Effector memory CD4-positive, alpha-beta T cell (primary cell): Measurements from ENCODE around the gene PRICKLE1.

Experiments used
- DNase-seq, 3 donors: peaks; one replicate each; pipeline ENCODE4 v3.0.0-alpha.2; 2020
- H3K27ac ChIP-seq: 2 replicates; pipeline ENCODE4 v1.7.0; 2013; ENCODE audit warnings: mild to moderate bottlenecking, low read length, moderate library complexity; ENCODE audit not compliant: insufficient read depth, poor library complexity, severe bottlenecking
- H3K27me3 ChIP-seq: replicated peaks from 2 replicates; pipeline ENCODE4 v1.7.0; 2013; ENCODE audit warnings: mild to moderate bottlenecking, low read length; ENCODE audit not compliant: insufficient read depth, control insufficient read depth, poor library complexity, severe bottlenecking
- H3K36me3 ChIP-seq: 2 replicates; pipeline ENCODE4 v1.7.0; 2013; ENCODE audit warnings: mild to moderate bottlenecking, low read length, moderate library complexity; ENCODE audit not compliant: control insufficient read depth, insufficient read depth
- H3K4me1 ChIP-seq: 2 replicates; pipeline ENCODE4 v1.7.0; 2013; ENCODE audit warnings: low read length, mild to moderate bottlenecking; ENCODE audit not compliant: control insufficient read depth, insufficient read depth, poor library complexity, severe bottlenecking
- H3K4me3 ChIP-seq: 2 replicates; pipeline ENCODE4 v1.7.0; 2013; ENCODE audit warnings: low read length, low read depth, mild to moderate bottlenecking; ENCODE audit not compliant: insufficient read depth, poor library complexity, severe bottlenecking
- H3K9me3 ChIP-seq: 2 replicates; pipeline ENCODE4 v1.7.0; 2013; ENCODE audit warnings: mild to moderate bottlenecking, low read length, moderate library complexity; ENCODE audit not compliant: control insufficient read depth

Gene PRICKLE1

GRCh38 chr12:42504049-42504448 is 85.5 kb downstream of the PRICKLE1 start:
- H3K4me1 ChIP-seq, result no peaks in the 10 kb centered on the region
- no peak overlapping the region for H3K4me3 ChIP-seq
- H3K27me3 ChIP-seq, result no peaks in the 10 kb centered on the region
- no peaks in the 10 kb centered on the region for H3K36me3 ChIP-seq
- H3K9me3 ChIP-seq, result no peaks in the 10 kb centered on the region
- DNase-seq, result no peak
- no peak overlapping the region for H3K27ac ChIP-seq

GRCh38 chr12:42502682-42503081 is 86.9 kb downstream of the PRICKLE1 start:
- Histone ChIP-seq H3K4me3 (no peak overlapping the region), H3K27ac (no peak overlapping the region), H3K9me3 (no peaks in the 10 kb centered on the region), H3K27me3 (no peaks in the 10 kb centered on the region), H3K36me3 (no peaks in the 10 kb centered on the region), H3K4me1 (no peaks in the 10 kb centered on the region)
- no peak for DNase-seq

GRCh38 chr12:42498549-42499247 is 90.8 kb downstream of the PRICKLE1 start:
- DNase-seq, result no peak
- Histone ChIP-seq H3K27ac (no peak overlapping the region), H3K9me3 (no peaks in the 10 kb centered on the region), H3K4me3 (no peak overlapping the region), H3K36me3 (no peaks in the 10 kb centered on the region), H3K27me3 (no peaks in the 10 kb centered on the region), H3K4me1 (no peaks in the 10 kb centered on the region)

- Histone ChIP-seq H3K27ac (no peak overlapping the region), H3K4me1 (no peaks in the 10 kb centered on the region)
- no peak for DNase-seq
These were observed 92.7 kb downstream of the PRICKLE1 start for GRCh38 chr12:42496886-42497285.

DNA sequence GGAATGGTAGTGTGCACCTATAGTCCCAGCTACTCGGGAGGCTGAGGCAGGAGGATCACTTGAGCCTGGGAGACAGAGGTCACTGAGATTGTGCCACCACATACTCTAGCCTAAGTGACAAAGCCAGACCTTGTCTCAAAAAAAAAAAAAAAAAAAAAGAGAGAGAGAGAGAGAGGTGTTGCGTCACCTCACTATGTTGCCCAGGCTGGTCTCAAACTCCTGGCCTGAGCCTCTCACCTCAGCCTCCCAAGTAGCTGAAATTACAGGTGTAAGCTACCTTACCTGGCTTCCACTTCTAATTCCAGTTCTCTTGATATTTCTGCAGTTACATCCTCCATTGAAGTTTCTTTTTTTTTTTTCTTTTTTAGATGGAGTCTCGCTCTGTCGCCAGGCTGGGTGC is 94.3 kb downstream of the PRICKLE1 start:
- no peaks in the 10 kb centered on the region for H3K9me3 ChIP-seq
- H3K36me3 ChIP-seq, result no peaks in the 10 kb centered on the region
- H3K27ac ChIP-seq, result no peak overlapping the region
- DNase-seq, result no peak
- H3K27me3 ChIP-seq, result no peaks in the 10 kb centered on the region
- no peaks in the 10 kb centered on the region for H3K4me1 ChIP-seq
- H3K4me3 ChIP-seq, result no peak overlapping the region

More at GRCh38 chr12:42496886-42497285, 92.7 kb downstream of the PRICKLE1 start:
- no peaks in the 10 kb centered on the region for H3K27me3 ChIP-seq
- H3K9me3 ChIP-seq, result no peaks in the 10 kb centered on the region
- no peaks in the 10 kb centered on the region for H3K36me3 ChIP-seq
- no peak overlapping the region for H3K4me3 ChIP-seq

DNA sequence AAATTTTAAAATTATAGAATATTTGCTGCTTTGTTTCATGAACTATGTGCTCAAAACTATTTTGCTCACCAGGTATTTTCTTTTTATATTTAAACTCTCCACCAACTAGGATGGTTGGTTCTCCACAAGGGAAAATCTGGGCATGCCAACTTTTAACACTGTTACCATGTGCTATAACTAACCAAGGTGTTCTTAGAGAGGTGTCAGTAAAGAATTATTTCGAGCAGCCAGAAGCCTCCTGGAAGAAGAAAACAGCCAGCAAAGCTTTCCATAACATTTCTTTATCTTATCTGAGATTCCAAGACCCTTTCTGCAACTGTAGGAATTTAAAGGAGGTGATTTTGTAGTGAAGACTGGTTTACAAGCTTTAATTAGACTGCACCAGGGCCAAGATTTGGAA is 97.3 kb downstream of the PRICKLE1 start:
- no peaks in the 10 kb centered on the region for H3K4me1 ChIP-seq
- no peaks in the 10 kb centered on the region for H3K27me3 ChIP-seq
- H3K36me3 ChIP-seq, result no peaks in the 10 kb centered on the region
- no peak overlapping the region for H3K4me3 ChIP-seq
- no peak overlapping the region for H3K27ac ChIP-seq
- H3K9me3 ChIP-seq, result no peaks in the 10 kb centered on the region
- DNase-seq, result no peak

DNA sequence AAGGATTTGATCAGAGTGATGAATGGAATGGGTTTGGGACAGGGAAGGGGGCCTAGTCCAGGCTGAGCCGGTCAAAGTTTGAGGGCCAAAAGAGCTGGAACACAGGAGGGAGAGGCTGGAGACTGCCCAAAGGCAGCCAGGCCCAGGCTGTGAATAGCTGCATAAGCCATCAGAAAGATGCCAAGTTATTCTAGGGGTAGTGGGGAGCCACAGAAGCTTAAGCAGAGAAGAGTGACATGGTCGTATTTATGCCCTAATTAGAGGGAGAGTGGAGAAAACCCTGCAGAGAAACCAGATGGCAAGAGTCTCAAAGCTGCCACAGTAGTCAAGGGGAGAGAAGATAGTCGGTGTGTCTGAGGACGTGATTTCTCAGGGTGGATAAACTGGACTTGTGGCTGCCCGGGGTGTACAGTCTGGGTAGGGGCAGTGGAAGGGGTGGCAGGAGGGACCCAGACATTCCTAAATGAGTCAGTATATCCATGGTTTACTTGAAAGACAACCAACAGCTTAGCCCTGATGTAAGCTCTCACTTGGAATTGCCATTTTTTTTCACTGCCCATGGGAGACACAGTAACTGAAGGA is 99.2 kb downstream of the PRICKLE1 start:
- H3K4me3 ChIP-seq, result no peak overlapping the region
- H3K36me3 ChIP-seq, result no peaks in the 10 kb centered on the region
- no peak for DNase-seq
- H3K27ac ChIP-seq, result no peak overlapping the region
- no peaks in the 10 kb centered on the region for H3K27me3 ChIP-seq
- no peaks in the 10 kb centered on the region for H3K4me1 ChIP-seq
- H3K9me3 ChIP-seq, result no peaks in the 10 kb centered on the region

DNA sequence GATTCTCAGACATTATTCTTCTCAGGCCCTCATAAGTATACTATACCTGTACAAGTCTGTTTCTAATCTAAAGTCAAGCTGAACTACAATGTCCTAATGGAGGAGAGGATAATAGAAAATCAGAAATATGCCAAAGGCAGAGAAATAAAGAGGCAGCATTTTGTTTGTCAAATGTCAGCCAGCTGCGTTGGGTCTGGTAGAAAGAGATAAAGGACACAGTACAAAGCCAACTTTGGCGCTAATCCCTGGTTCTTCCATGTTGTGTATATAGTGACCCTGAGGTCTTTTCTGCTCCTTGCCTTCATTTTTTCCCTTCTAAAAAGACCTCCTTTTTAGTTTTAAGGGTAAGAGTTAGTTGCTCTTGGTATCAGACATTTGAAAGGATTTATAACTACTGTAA is 103.1 kb downstream of the PRICKLE1 start:
- H3K4me1 ChIP-seq, result peaks cover 5% of the 10 kb centered on the region
- DNase-seq, result no peak
- H3K9me3 ChIP-seq, result no peaks in the 10 kb centered on the region
- no peak overlapping the region for H3K27ac ChIP-seq
- H3K27me3 ChIP-seq, result peaks cover 28% of the 10 kb centered on the region
- no peak overlapping the region for H3K4me3 ChIP-seq
- no peaks in the 10 kb centered on the region for H3K36me3 ChIP-seq

DNA sequence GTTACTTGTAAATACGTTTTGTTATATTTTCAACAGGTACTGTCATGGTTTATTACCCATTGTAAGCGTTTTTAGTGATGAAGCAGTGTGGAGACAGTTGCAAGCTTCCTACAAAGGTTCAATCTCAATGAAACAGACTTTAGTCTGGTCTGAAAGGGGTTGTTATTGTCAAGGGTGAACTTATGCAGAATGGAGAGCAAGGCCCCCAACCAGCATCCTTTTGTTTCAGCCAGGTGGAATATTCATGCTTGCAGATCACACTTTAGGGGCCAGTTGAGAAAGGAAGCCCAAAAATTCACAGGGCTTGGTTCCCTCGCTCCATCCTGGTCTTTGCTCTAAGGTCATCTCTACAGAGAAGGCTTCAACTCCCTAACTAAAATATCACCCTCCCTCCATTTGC is 103.7 kb downstream of the PRICKLE1 start:
- Histone ChIP-seq H3K9me3 (no peaks in the 10 kb centered on the region), H3K27me3 (peaks cover 32% of the 10 kb centered on the region), H3K27ac (no peak overlapping the region), H3K36me3 (no peaks in the 10 kb centered on the region), H3K4me1 (peaks cover 5% of the 10 kb centered on the region), H3K4me3 (no peak overlapping the region)
- DNase-seq, result no peak

- no peak overlapping the region for H3K27ac ChIP-seq
- DNase-seq, result no peak
- no peaks in the 10 kb centered on the region for H3K36me3 ChIP-seq
- H3K4me1 ChIP-seq, result peaks cover 5% of the 10 kb centered on the region
- H3K27me3 ChIP-seq, result peaks cover 41% of the 10 kb centered on the region
- no peaks in the 10 kb centered on the region for H3K9me3 ChIP-seq
- H3K4me3 ChIP-seq, result no peak overlapping the region
These were observed 104.5 kb downstream of the PRICKLE1 start for GRCh38 chr12:42484996-42485395.
